ENCODE measurements around the gene POU2AF1.

POU2AF1 gene

DNA sequence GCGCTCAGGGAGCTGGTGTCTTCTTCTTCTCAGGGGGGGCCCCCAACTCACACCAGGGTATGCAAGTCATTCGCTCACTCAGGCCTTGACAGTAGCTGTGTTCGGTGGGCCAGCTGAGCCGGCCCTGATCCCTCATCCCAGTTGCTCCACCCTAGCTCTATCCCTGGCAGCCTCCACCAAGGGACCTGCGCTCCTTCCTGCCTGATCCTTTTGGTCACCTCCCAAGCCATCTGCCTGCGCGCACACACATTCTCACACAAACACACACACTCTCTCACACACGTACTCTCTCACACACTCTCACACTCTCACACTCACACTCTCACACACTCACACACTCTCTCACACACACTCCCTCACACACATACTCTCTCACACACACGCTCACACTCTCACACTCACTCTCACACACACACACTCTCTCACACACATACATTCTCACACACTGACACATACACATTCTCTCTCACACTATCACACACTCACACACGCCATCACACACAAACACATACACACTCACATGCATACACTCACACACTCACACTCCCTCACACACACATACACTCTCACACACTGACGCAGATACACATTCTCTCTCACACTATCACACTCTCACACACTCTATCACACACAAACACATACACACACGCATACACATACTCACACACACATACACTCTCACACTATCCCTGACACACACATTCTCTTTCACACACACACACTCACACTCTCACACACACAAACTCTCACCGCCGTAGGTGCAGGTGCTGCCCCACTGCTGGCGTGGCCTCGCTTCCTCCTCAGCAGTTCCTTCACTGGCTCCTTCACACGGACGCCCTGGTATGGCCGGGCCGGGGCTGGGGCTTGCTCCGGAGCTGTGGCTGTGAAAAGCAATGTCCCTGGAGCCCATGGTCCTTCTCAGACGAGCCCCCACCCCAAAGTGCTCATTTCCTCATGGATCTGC lies 20.8 kb downstream of the POU2AF1 start:
- no peaks in the 10 kb centered on the region for H3K27me3 ChIP-seq (ENCODE audit: insufficient read depth, low read length, poor library complexity)
- no peak for DNase-seq
- H3K36me3 ChIP-seq (ENCODE audit: control insufficient read depth, insufficient read depth, low read length), result no peaks in the 10 kb centered on the region
- H3K9ac ChIP-seq (ENCODE audit: low read length), result no peak overlapping the region
- H3K18ac ChIP-seq (ENCODE audit: low read length), result no peak overlapping the region
- whole genome bisulfite sequencing (ENCODE audit: extremely low coverage, insufficient coverage, low lambda C conversion rate), result 67% methylated on average over 3 of the region's 22 CpGs
- H3K27ac ChIP-seq (ENCODE audit: low read depth, low read length), result no peak overlapping the region
- no peak overlapping the region for H4K8ac ChIP-seq (ENCODE audit: low read depth, low read length)
- H2BK120ac ChIP-seq (ENCODE audit: low read depth, low read length), result no peak overlapping the region
- H3K23ac ChIP-seq (ENCODE audit: low read length), result no peak overlapping the region
- no peak overlapping the region for H3K56ac ChIP-seq (ENCODE audit: low read length)
- no peak overlapping the region for H2BK15ac ChIP-seq (replicated peaks; ENCODE audit: low read depth)
- H2AK5ac ChIP-seq (ENCODE audit: low read length), result no peak overlapping the region
- H3K79me1 ChIP-seq (ENCODE audit: low read length), result no peaks in the 10 kb centered on the region
- no peak overlapping the region for H3K4me2 ChIP-seq (ENCODE audit: low read length)
- no peak overlapping the region for H3K4me3 ChIP-seq (ENCODE audit: low read length)
- H3K79me2 ChIP-seq (ENCODE audit: control insufficient read depth, insufficient read depth, low read length), result no peaks in the 10 kb centered on the region
- no peaks in the 10 kb centered on the region for H3K4me1 ChIP-seq (ENCODE audit: control insufficient read depth, low read depth, low read length)
- H2BK5ac ChIP-seq (ENCODE audit: low read length), result no peak overlapping the region
- no peak overlapping the region for H3K4ac ChIP-seq (ENCODE audit: low read depth, low read length)
- H4K5ac ChIP-seq (ENCODE audit: low read length), result no peak overlapping the region

DNA sequence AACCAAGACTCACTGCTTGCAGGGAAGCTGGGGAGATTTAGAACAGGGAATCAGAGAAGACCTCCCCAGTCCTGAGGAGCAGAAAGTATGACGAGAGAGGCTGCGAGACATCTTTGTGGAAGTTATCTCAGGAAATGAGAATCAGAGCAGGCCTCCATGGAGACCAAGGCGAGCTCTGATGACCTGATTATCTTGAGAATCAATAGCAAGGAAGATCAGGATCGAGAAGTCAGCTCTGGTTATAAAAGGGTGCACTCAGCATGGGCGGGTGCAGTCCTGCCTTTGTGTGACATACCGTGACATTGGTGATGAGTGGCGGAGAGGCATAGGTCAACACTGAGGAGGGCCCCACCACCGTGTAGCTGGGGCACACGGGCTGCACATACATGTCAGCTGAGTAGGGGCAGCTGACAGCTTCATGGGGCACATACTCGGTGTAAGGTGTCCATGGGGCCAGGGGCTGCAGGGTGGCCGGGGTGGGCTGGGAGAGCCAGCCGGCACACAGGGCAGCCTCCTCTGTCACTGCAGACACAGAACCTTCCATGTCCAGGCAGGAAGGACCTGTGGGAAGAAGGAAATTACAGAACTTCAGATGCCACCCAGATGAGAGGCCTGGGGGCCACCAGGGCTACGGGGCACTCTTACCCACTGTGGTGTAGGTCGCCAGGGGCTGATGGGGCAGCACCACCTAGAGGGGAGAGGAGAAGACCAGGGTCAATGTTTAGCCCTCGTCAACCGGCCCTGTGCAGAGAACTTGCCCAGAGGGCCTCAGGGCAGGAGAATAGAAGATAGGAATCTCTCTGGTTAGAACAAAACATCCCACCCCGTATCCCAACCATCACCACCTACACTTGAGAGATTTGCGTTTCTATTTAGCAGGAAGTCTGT lies 21.7 kb downstream of the POU2AF1 start:
- H3K36me3 ChIP-seq (ENCODE audit: control insufficient read depth, insufficient read depth, low read length), result no peaks in the 10 kb centered on the region
- H3K79me1 ChIP-seq (ENCODE audit: low read length), result no peaks in the 10 kb centered on the region
- no peak overlapping the region for H2BK15ac ChIP-seq (replicated peaks; ENCODE audit: low read depth)
- H3K56ac ChIP-seq (ENCODE audit: low read length), result no peak overlapping the region
- WGBS (ENCODE audit: extremely low coverage, insufficient coverage, low lambda C conversion rate), result no CpG with 5 or more reads among the region's 18 CpGs
- H3K23ac ChIP-seq (ENCODE audit: low read length), result peak overlapping the region; percentile 2
- peak; percentile 27 for DNase-seq
- no peak overlapping the region for H4K8ac ChIP-seq (ENCODE audit: low read depth, low read length)
- H2BK5ac ChIP-seq (ENCODE audit: low read length), result no peak overlapping the region
- no peaks in the 10 kb centered on the region for H3K27me3 ChIP-seq (ENCODE audit: insufficient read depth, low read length, poor library complexity)
- no peaks in the 10 kb centered on the region for H3K4me1 ChIP-seq (ENCODE audit: control insufficient read depth, low read depth, low read length)
- H3K27ac ChIP-seq (ENCODE audit: low read depth, low read length), result no peak overlapping the region
- H3K4me3 ChIP-seq (ENCODE audit: low read length), result no peak overlapping the region
- no peak overlapping the region for H3K18ac ChIP-seq (ENCODE audit: low read length)
- no peak overlapping the region for H3K4ac ChIP-seq (ENCODE audit: low read depth, low read length)
- H3K9ac ChIP-seq (ENCODE audit: low read length), result no peak overlapping the region
- H4K5ac ChIP-seq (ENCODE audit: low read length), result no peak overlapping the region
- H3K4me2 ChIP-seq (ENCODE audit: low read length), result no peak overlapping the region
- H2BK120ac ChIP-seq (ENCODE audit: low read depth, low read length), result no peak overlapping the region
- H2AK5ac ChIP-seq (ENCODE audit: low read length), result no peak overlapping the region
- no peaks in the 10 kb centered on the region for H3K79me2 ChIP-seq (ENCODE audit: control insufficient read depth, insufficient read depth, low read length)

DNA sequence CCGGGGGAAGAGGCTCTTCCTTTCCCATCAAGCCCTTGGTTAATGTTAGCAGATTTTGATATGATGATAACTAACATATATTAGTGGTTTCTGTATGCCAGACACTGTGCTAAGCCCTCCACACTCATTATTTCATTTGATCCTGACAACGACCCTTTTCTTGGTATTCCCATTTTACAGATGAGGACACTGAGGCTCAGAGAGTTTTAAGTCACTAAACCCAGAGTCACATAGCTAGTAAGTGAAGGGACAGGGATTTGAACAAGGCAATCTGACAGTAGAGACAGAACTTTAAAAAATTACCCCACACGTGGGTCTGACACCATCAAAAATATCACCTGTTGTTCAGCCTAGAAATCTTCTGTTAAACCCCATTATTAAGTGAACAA lies 22.4 kb downstream of the POU2AF1 start:
- Histone ChIP-seq H4K5ac (ENCODE audit: low read length) (no peak overlapping the region), H3K4ac (ENCODE audit: low read depth, low read length) (no peak overlapping the region), H2BK15ac (replicated peaks; ENCODE audit: low read depth) (no peak overlapping the region), H3K36me3 (ENCODE audit: control insufficient read depth, insufficient read depth, low read length) (no peaks in the 10 kb centered on the region), H3K27me3 (ENCODE audit: insufficient read depth, low read length, poor library complexity) (no peaks in the 10 kb centered on the region), H3K4me1 (ENCODE audit: control insufficient read depth, low read depth, low read length) (no peaks in the 10 kb centered on the region), H3K4me3 (ENCODE audit: low read length) (no peak overlapping the region), H3K9ac (ENCODE audit: low read length) (no peak overlapping the region), H3K27ac (ENCODE audit: low read depth, low read length) (no peak overlapping the region), H3K79me1 (ENCODE audit: low read length) (no peaks in the 10 kb centered on the region), H2BK5ac (ENCODE audit: low read length) (no peak overlapping the region), H3K23ac (ENCODE audit: low read length) (no peak overlapping the region), H2BK120ac (ENCODE audit: low read depth, low read length) (no peak overlapping the region), H2AK5ac (ENCODE audit: low read length) (no peak overlapping the region), H4K8ac (ENCODE audit: low read depth, low read length) (no peak overlapping the region), H3K18ac (ENCODE audit: low read length) (no peak overlapping the region), H3K79me2 (ENCODE audit: control insufficient read depth, insufficient read depth, low read length) (no peaks in the 10 kb centered on the region), H3K4me2 (ENCODE audit: low read length) (no peak overlapping the region), H3K56ac (ENCODE audit: low read length) (no peak overlapping the region)
- DNase-seq, result no peak
- WGBS (ENCODE audit: extremely low coverage, insufficient coverage, low lambda C conversion rate), result no CpG with 5 or more reads among the region's 3 CpGs

DNA sequence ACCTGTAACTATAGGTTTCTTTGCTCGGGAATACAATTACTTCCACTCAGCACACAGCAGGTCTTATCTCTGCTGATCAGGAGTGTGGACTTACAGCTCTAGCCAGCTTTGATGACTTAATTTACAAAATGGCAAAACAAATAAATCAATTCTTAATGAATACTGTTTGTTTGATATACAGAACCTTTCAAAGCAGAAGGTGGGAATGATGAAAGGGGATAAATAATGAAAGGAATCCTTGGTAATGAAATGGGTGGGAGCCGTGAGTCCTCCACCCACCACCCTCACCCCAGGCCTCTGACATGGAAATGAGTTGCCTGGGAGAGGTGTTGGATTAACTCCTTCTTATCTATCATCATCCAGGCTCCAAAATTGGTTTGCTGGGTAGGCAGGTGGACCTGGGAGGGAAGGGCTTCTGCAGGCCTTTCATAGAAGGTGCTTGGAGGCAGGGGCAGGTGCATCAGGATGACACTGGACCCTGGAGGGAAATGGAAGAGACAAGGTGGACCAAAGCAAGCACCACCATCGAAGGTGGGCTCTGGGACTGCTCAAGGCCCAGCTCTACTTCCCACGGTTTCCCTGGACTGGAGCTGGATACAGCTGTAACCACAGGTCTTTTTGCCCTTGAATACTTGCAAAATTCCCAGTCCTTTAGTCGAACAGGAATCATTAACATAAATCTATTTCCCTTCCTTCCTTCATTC lies 23.0 kb downstream of the POU2AF1 start:
- no peak for DNase-seq
- Histone ChIP-seq H2BK120ac (ENCODE audit: low read depth, low read length) (no peak overlapping the region), H3K18ac (ENCODE audit: low read length) (no peak overlapping the region), H3K23ac (ENCODE audit: low read length) (no peak overlapping the region), H3K4ac (ENCODE audit: low read depth, low read length) (no peak overlapping the region), H3K27ac (ENCODE audit: low read depth, low read length) (no peak overlapping the region), H2BK5ac (ENCODE audit: low read length) (no peak overlapping the region), H3K79me2 (ENCODE audit: control insufficient read depth, insufficient read depth, low read length) (no peaks in the 10 kb centered on the region), H3K79me1 (ENCODE audit: low read length) (no peaks in the 10 kb centered on the region), H4K5ac (ENCODE audit: low read length) (no peak overlapping the region), H3K4me1 (ENCODE audit: control insufficient read depth, low read depth, low read length) (no peaks in the 10 kb centered on the region), H2AK5ac (ENCODE audit: low read length) (no peak overlapping the region), H3K36me3 (ENCODE audit: control insufficient read depth, insufficient read depth, low read length) (no peaks in the 10 kb centered on the region), H3K56ac (ENCODE audit: low read length) (no peak overlapping the region), H4K8ac (ENCODE audit: low read depth, low read length) (no peak overlapping the region), H3K9ac (ENCODE audit: low read length) (no peak overlapping the region), H3K27me3 (ENCODE audit: insufficient read depth, low read length, poor library complexity) (no peaks in the 10 kb centered on the region), H2BK15ac (replicated peaks; ENCODE audit: low read depth) (no peak overlapping the region), H3K4me3 (ENCODE audit: low read length) (no peak overlapping the region), H3K4me2 (ENCODE audit: low read length) (no peak overlapping the region)
- no CpG with 5 or more reads among the region's 5 CpGs for WGBS (ENCODE audit: extremely low coverage, insufficient coverage, low lambda C conversion rate)

DNA sequence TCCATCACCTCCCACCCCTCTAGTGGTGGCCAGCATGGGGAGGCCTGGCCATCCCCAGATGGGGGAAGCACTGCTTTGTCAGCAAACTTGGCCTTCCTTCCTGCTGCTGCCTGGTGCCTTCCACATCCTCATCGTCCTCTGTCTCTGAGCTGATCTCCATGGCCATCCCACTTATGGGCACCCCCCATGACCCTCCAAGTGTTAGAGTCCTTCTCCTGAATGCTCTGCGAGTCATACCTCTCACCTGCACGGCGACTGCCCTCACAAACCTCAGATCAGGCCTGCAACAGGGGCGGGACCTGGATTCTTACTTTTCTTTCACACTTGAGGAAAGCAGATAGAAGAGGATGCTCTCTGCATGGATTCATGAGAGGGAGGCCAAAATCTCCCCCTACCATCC lies 24.0 kb downstream of the POU2AF1 start:
- Histone ChIP-seq H2BK15ac (replicated peaks; ENCODE audit: low read depth) (no peak overlapping the region), H3K4ac (ENCODE audit: low read depth, low read length) (no peak overlapping the region), H3K79me2 (ENCODE audit: control insufficient read depth, insufficient read depth, low read length) (no peaks in the 10 kb centered on the region), H3K36me3 (ENCODE audit: control insufficient read depth, insufficient read depth, low read length) (no peaks in the 10 kb centered on the region), H2AK5ac (ENCODE audit: low read length) (no peak overlapping the region), H2BK5ac (ENCODE audit: low read length) (no peak overlapping the region), H4K5ac (ENCODE audit: low read length) (no peak overlapping the region), H3K27ac (ENCODE audit: low read depth, low read length) (no peak overlapping the region), H3K4me1 (ENCODE audit: control insufficient read depth, low read depth, low read length) (no peaks in the 10 kb centered on the region), H3K27me3 (ENCODE audit: insufficient read depth, low read length, poor library complexity) (no peaks in the 10 kb centered on the region), H3K4me3 (ENCODE audit: low read length) (no peak overlapping the region), H3K79me1 (ENCODE audit: low read length) (no peaks in the 10 kb centered on the region), H3K23ac (ENCODE audit: low read length) (no peak overlapping the region), H2BK120ac (ENCODE audit: low read depth, low read length) (no peak overlapping the region), H3K56ac (ENCODE audit: low read length) (no peak overlapping the region), H4K8ac (ENCODE audit: low read depth, low read length) (no peak overlapping the region), H3K9ac (ENCODE audit: low read length) (no peak overlapping the region), H3K4me2 (ENCODE audit: low read length) (no peak overlapping the region), H3K18ac (ENCODE audit: low read length) (no peak overlapping the region)
- no CpG with 5 or more reads among the region's 5 CpGs for WGBS (ENCODE audit: extremely low coverage, insufficient coverage, low lambda C conversion rate)
- no peak for DNase-seq
